ENCODE measurements around the gene GGT6.

GGT6 gene

GRCh38 chr17:4584917-4585637 lies 24.7 kb upstream of the GGT6 start:
- no peak for DNase-seq (ENCODE audit: extremely low read depth, insufficient read length)
- Histone ChIP-seq H3K36me3 (ENCODE audit: control insufficient read depth, insufficient read depth, low read length) (no peaks in the 10 kb centered on the region), H3K27me3 (replicated peaks; ENCODE audit: control insufficient read depth, insufficient read depth, low read length) (peaks cover 5% of the 10 kb centered on the region), H3K4me3 (replicated peaks; ENCODE audit: low read depth, low read length) (no peak overlapping the region)
- no peak for TF ChIP-seq CTCF (IDR thresholded peaks at IDR 0.05; ENCODE audit: insufficient read depth, low read length, poor library complexity, severe bottlenecking)

- DNase-seq (ENCODE audit: extremely low read depth, insufficient read length), result no peak
- H3K27me3 ChIP-seq (replicated peaks; ENCODE audit: control insufficient read depth, insufficient read depth, low read length), result peaks cover 5% of the 10 kb centered on the region
- peak within 1 kb of the TSS; percentile 33 for H3K4me3 ChIP-seq (replicated peaks; ENCODE audit: low read depth, low read length)
- TF ChIP-seq CTCF (IDR thresholded peaks at IDR 0.05; ENCODE audit: insufficient read depth, low read length, poor library complexity, severe bottlenecking), result no peak
- H3K36me3 ChIP-seq (ENCODE audit: control insufficient read depth, insufficient read depth, low read length), result no peaks in the 10 kb centered on the region
These were observed 23.9 kb upstream of the GGT6 start, which contains the start of gene SMTNL2 for GRCh38 chr17:4584101-4584916. TSS of gene SMTNL2 (plus strand) at chr17:4584529. CDS start at chr17:4584606, 77 bp downstream.

- Histone ChIP-seq H3K36me3 (ENCODE audit: control insufficient read depth, insufficient read depth, low read length) (no peaks in the 10 kb centered on the region), H3K4me3 (replicated peaks; ENCODE audit: low read depth, low read length) (peak overlapping the region; percentile 33), H3K27me3 (replicated peaks; ENCODE audit: control insufficient read depth, insufficient read depth, low read length) (peaks cover 5% of the 10 kb centered on the region)
- no peak for DNase-seq (ENCODE audit: extremely low read depth, insufficient read length)
- peak; percentile 30 for TF ChIP-seq CTCF (IDR thresholded peaks at IDR 0.05; ENCODE audit: insufficient read depth, low read length, poor library complexity, severe bottlenecking)
These were observed 23.4 kb upstream of the GGT6 start for GRCh38 chr17:4583782-4584100.

GRCh38 chr17:4583206-4583605 lies 22.8 kb upstream of the GGT6 start:
- H3K36me3 ChIP-seq (ENCODE audit: control insufficient read depth, insufficient read depth, low read length), result no peaks in the 10 kb centered on the region
- no peak for TF ChIP-seq CTCF (IDR thresholded peaks at IDR 0.05; ENCODE audit: insufficient read depth, low read length, poor library complexity, severe bottlenecking)
- peaks cover 5% of the 10 kb centered on the region for H3K27me3 ChIP-seq (replicated peaks; ENCODE audit: control insufficient read depth, insufficient read depth, low read length)
- H3K4me3 ChIP-seq (replicated peaks; ENCODE audit: low read depth, low read length), result no peak overlapping the region
- DNase-seq (ENCODE audit: extremely low read depth, insufficient read length), result no peak

GRCh38 chr17:4582691-4583090 lies 22.3 kb upstream of the GGT6 start:
- H3K4me3 ChIP-seq (replicated peaks; ENCODE audit: low read depth, low read length), result no peak overlapping the region
- H3K36me3 ChIP-seq (ENCODE audit: control insufficient read depth, insufficient read depth, low read length), result no peaks in the 10 kb centered on the region
- DNase-seq (ENCODE audit: extremely low read depth, insufficient read length), result no peak
- TF ChIP-seq CTCF (IDR thresholded peaks at IDR 0.05; ENCODE audit: insufficient read depth, low read length, poor library complexity, severe bottlenecking), result no peak
- H3K27me3 ChIP-seq (replicated peaks; ENCODE audit: control insufficient read depth, insufficient read depth, low read length), result peaks cover 5% of the 10 kb centered on the region
